HG02610 (cell line): ENCODE measurements around the gene HAVCR2.

Source experiments
- ATAC-seq: cut with Tn5 transposase; IDR thresholded peaks from one replicate; pipeline ENCODE4 v1.9.1; 2021; ENCODE audit warnings: mild to moderate bottlenecking, moderate library complexity; ENCODE audit not compliant: unreplicated experiment

HAVCR2 gene

DNA sequence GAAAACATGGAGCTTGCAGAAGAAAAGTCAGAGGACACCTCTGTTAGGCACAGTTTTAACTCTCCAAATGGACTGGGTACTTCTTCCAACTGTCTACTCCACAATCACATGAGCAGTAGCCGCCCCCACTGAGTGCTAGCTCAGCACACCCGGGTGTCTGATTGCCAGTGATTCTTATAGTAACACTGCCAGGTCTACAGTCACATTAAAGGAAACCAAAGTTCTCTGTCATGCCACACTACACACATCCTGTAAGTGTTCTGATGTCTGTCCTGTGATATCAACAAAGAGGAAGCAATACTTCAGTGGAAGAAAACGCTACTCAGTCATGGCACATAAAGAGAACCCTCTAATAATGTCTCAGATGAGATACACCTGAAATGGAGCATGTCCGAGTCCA lies at the start of gene HAVCR2:
TSS of gene HAVCR2 (minus strand) at position 69 of the 400 bp plus-strand sequence. CDS start at position 8, 61 bp downstream.
- ATAC-seq, result peak; percentile 89

DNA sequence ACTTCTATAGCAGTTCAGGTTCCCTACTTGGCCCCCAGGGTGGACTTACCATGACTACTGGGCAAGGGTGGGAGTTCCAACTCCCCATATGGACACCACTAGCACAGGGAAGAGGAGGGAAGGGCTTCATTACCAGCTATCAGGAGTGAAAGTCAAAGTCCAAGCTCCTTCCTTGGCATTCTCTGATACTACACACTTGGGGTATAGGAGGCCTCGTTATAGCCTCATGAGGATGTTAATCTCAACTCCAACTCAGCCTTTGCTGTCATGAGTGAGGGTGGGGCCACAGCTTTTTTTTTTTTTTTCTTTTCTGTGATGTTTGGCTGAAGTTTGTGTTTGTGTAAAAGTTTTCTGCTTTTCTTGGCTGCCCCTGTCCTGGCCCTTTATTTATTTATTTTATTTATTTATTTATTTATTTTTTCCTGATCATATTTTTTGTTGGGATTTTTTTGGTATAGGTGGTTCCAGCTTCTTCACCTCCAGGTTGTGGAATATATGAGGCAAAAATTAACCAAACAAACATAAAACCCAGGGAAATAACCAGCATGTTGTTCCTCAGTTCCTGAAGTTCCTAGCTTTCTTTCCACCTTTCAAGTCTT lies 48.5 kb upstream of the HAVCR2 start:
- ATAC-seq, result no peak

DNA sequence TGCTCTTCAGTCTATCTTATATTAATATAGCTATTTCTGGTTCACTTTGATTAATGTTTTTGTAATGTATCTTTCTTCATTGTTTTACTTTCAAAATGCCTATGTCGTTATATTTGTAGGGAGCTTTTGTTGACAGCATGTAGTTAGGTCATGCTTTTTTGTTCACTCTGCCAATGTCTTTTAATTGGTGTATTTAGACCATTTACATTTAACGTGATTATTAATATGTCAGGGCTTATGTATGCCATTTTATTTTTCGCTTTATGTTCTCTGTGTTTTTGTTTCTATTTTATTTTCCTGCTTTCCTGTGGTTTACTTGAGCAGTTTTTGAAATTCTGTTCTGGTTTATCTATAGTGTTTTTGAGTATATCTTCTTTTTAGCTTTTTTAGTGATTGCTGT lies 46.5 kb upstream of the HAVCR2 start:
- ATAC-seq, result no peak

DNA sequence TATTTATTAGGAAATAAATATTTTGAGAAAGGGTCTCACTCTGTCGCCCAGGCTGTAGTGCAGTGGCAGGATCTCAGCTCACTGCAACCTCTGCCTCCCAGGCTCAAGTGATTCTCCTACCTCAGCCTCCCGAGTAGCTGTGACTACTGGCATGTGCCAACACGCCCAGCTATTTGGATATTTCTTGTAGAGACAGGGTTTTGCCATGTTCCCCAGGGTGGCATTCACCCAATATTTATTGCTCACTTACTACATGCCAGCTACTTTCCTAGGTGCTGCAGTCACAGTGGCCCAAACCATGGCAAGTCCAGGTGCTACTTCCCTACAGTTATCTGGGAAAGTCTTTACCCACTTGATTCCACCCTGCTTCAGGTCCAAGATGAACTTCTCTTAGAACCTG lies 42.2 kb upstream of the HAVCR2 start:
- ATAC-seq, result no peak

DNA sequence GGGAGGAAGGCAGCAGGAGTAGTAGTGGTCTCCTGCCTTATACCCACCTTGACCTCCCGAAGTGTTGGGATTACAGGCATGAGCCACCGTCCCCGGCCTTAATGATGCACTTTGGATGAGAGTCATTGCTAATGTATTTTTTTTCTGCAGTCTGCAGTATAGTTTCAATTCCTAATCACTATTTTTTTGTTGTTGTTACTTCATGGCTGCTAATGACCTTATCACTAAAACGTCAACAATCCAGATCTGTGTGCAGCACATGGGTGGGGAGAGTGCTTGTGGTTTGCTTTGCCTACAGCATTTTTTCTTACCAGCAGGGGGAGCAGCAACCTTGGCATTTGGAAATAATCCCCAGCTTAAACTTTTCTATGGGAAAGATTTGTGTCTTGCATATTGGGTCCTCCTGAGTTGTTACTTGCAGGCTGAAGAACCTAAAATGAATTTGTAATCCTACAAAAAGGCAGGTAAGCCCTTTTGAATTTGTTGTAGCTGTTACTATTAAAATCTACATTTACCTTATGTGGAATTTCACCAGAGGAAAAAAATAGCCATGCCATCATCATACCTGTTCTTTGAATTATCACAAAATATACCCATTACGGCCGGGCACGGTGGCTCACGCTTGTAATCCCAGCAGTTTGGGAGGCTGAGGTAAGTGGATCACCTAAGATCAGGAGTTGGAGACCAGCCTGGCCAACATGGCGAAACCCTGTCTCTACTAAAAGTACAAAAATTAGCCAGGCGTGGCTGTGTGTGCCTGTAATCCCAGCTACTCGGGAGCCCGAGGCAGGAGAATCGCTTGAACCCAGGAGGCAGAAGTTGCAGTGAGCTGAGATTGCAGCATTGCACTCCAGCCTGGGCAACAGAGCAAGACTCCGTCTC lies 40.1 kb upstream of the HAVCR2 start:
- peak; percentile 60 for ATAC-seq

DNA sequence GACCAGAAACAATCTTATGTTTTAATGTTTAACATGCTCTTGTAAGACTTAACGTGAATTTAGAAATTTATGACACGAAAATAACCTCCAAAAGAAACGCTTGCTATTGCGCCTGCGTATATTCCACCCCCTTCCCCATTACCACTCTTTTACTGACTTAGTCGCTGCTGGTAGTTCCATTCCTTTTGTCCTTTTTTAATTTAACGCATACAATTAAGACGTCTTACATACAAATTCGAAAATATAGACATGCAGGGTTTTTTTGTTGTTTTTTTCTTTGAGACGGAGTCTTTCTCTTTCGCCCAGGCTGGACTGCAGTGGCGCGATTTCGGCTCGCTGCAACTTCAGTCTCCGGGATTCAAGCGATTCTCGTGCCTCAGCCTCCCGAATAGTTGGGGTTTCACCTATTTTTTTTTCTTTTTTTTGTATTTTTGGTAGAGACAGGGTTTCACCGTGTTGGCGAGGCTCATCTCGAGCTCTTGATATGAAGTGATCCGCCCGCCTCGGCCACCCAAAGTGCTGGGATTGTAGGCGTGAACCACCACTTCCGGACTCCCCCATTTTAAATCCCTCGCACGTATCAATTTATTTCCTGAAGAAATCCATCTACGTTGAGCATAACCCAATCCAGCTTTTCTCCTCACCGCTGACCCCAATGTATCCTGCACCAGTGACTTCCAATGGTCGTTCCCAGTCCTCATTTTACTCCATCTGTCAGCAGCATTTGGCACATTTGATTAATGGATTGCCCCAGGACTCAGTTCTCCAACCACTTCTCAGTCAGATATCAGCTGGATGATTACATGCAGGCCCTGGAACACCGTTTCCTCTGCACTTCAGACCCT lies 34.5 kb upstream of the HAVCR2 start:
- peak; percentile 23 for ATAC-seq

DNA sequence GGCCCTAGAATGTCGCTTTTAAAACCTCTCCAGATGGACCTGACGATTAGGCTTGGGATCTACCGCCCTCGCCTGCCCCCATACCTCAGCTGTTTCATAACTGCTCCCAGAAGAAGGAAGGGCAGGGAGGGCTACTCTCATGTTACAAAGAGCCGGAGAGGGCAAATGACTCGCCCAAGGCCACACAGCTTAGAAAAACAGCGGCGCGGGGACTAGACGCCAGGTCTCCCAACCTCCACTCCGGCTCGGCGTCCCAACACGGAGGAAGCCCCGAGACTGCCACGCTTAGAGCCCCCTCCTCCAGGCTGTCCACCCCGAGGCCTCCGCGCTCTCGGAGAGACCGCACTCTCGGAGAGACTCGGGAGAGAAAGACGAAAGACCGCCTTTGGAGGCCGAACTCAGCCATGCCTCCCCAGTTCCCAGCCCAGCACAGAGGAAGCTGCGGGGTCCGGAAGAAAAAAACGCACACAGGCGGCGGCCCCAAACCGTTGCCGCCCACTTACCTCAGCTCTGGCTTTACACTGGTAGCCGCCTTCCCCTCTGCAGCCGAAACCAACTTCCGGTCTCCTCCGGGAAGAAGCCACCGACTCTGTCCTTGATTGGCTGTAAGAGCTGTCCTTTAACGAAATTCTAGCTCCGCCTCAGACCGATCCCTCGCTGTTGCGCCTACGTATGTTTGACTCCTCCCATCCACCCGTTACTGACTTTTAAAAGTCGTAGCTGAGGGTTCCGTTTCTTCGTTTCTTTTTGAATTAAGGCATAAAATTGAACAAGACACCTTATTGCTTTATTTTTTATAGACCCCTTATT lies 33.7 kb upstream of the HAVCR2 start, which contains the start of gene MED7:
TSS of gene MED7 (minus strand) at position 549 of the 810 bp plus-strand sequence. CDS start 3,434 bp downstream, outside the sequence.
- peak; percentile 100 for ATAC-seq

DNA sequence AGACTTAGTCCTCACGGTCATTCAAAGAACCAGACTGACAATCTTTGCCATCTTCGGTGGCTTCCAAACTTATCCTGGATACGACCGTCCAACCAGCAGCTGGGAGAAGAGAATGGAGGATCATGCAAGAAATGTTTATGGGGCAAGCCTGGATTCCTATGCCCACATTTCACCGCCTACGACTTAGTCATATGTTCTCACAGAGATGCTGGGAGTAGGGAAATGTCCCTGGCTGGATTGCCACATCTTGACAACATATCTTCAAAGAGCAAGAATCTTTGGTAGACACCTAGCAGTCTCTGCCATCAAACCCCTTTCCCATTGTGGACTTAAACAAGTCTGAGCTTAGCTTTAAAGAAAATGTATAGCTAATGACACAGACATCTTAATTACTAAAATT lies 28.8 kb upstream of the HAVCR2 start:
- no peak for ATAC-seq

DNA sequence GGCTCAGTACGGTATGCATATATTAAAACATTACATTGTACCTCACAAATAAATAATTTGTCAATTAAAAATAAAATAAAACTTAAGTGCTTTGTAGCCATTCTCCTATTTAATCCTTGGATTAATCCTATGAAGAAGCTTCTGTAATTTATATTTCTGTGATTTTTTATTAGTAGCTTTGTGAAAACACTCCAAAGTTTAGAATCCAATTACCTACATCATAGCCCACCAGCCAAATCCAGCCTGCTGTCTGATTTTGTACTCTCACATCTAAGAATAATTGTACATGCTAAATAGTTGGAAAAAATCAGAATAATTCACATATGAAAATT lies 23.4 kb upstream of the HAVCR2 start:
- no peak for ATAC-seq

DNA sequence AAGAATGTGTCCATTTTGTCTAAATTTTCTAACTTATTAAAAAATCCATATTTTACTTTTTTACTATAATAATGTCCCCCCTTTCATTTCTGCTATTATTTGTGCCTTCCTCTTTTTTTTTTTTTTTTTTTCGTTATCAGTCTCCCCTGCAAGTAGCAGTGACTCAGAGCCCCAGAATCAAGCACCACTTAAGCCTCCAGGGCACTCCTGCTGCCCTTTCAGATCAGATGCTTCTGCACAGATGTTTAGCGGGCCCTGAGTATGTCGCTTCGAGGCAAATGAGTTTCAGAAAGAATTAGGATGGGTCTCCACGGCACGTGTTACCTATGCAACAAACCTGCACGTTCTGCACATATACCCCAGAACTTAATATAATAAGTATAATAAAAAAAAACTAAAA lies 22.1 kb upstream of the HAVCR2 start:
- no peak for ATAC-seq

DNA sequence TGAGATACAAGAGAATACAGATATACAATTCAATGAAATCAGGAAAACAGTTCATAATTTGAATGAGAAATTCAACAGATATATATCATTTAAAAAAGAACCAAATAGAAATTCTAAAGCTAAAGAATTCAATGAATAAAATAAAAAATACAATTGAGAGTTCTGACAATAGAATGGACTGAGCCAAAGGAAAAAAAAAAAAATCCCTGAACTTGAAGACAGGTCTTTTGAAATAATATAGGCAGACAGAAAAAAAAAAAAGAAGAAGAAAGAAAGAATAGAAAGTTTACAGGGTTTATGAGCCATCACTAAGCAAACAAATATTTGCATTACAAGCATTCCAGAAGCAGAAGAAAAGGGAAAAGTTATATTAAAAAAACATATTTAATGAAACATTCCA lies 12.9 kb upstream of the HAVCR2 start:
- no peak for ATAC-seq

DNA sequence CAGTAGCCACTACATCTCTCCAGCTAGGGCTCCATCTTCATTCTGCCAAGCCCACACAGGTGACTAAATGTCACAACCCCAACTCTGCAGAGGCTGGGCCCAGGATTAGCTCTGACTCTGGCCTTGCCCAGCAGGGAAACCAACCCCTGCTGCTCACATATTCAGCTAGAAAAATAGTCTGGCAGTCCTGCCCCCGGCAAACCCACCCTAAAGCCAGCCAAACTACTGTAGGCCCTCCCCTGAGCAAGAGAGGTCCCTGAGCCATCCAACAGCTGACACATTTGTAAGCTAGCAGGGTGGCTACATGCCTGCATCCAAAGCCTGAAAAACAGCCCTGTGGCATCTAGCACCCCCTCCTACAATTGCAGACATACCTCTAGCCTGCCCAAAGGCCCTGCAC lies 11.3 kb upstream of the HAVCR2 start:
- no peak for ATAC-seq

DNA sequence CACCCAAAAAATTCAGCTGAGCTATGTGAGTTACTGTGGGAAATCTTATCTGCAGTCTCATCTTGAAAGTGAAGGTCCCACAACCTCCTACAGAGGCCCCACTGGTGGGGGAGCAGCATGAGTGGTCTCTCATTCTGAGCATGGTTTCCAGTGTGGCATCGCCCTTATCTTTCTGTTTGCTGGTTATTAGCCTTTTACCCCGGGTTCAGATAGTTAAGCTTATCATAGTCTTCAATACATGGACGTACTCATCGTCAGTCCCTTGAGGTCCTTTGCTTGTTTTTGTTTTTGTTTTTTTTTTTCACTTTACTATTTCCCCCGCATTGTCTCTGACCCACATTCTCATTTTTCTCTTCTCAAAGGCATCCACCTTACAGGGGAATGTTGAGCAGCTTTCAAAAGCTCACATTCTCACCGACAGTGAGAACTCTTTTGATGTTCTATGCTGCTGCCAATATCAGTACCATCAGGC lies 7.7 kb upstream of the HAVCR2 start:
- peak; percentile 84 for ATAC-seq

DNA sequence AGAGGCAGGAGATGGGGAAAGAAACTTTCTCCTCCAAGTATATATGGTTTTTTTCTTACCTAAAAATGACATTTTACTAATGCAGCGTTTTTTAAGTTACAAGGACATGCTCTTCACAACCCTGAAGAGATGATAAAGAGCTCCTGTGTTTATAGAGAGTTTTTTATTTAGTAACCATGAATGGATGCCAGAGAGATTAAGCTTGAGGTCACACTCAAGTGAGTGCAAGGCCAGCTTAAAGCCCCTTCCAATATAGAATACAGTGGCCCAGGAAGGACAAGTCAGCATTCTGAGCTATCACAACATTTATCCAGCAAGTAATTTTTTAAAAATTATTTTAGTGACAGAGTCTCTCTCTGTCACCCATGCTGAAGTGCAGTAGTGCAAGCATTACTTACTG lies 6.7 kb upstream of the HAVCR2 start:
- no peak for ATAC-seq

DNA sequence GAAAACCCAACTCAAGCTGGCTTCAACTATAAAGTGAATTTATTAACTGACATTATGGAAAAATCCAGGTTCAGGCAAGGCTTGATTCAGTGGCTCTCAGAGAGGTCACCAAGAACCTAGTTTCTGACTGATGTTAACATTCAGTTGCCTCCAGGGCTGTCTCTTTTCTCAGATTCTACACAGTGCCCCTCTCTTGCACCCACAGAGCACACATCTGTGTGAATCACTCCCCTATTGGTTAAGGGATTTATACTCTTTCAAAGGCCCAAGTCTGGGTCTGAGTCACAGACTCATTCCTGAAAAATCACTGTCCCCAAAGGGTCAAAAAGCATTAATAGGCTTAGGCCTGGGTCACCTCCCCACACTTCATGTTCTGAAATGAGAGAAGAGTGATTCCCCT lies 6.2 kb upstream of the HAVCR2 start:
- peak; percentile 50 for ATAC-seq

DNA sequence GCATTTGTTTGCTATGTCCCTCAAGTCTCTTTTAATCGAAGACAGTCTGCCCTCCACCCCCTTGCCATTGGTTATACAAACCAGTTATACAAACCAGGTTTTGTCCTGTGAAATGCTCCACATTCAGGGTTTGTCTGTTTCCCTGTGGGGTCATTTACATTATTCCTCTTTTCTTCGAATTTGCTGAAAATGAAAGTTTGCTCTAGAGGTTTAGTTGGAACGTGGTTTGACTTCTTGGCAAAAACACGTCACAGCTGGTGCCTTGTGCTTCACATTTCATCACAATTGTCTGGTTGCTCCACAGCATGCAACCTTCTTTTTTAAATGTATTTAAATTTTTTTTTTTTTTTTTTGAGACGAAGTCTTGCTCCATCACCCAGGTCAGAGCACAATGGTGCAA lies 4.2 kb upstream of the HAVCR2 start:
- ATAC-seq, result no peak

DNA sequence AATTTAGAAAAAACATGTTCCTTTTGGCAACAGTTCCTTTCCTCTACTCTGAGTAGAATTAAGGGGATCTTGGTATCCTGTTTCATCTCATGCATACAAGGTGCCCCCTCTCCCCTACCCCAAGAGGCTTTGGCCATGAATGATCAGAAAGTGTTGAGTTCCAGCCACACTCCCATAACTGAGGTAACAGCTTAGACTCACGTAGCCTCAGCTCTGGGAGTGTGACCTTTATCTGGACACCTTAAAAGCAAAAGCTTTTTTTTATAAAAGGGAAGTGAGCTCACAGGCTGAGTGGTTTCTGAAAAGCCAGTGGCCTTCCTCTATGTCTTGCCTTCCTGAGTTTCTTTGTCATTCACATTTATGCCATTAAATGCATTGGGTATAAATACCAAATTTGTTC lies 900 bp upstream of the HAVCR2 start:
- ATAC-seq, result peak; percentile 71

DNA sequence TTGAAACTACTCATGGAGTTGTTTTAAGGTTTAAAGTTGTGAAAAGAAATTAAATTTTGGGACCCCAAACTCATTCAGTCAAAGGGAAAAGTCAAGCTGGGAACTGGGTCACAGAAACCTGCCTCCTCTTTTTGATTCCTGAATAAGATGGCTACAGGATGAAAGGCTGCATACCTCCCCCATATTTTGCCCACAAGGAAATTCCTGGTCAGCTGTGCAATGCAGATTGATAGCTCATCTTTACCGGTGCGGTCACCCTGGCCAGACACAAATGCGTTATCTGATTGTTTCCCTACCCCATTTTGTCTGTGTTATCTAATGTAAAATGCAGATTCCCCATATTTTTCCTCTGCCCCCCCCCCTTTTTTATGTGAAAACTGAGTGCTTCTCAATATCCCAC lies 1.3 kb downstream of the HAVCR2 start:
- ATAC-seq, result no peak

DNA sequence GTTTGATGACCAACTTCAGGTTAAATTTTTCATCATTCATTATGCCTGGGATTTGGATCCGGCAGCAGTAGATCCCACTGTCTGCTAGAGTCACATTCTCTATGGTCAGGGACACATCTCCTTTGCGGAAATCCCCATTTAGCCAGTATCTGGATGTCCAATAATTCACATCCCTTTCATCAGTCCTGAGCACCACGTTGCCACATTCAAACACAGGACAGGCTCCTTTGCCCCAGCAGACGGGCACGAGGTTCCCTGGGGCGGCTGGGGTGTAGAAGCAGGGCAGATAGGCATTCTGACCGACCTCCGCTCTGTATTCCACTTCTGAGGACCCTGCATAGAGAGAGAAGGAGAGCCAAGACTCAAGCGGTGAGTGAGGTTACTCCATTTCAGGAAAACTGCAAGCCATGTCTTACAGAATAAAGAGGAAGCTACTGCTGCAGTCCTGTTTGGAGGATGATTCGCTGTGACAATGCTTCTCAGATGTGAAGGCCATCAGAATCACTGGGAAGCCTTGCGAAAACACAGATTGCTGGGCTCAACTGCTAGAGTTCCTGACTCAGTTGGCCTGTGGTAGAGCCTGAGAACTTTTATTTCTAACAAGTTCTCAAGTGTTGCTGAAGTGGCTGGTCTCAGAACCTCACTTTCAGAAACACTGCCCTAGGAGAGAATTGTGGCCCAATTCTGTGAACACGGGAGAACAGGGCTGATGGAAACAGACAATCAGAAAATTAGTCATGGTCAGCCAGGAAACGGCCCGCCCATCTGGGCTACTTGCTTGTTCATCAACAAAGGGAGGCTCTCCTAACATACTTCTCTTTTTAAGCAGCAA lies 2.0 kb downstream of the HAVCR2 start:
- ATAC-seq, result peak; percentile 33
